GM18526 (cell line): ENCODE results near the gene STK32A.

Source experiments
- POLR2A ChIP-seq: IDR thresholded peaks from 3 replicates; pipeline ENCODE4 v1.6.1; 2011; ENCODE audit not compliant: insufficient read length; ENCODE audit errors: extremely low read depth

STK32A gene

DNA sequence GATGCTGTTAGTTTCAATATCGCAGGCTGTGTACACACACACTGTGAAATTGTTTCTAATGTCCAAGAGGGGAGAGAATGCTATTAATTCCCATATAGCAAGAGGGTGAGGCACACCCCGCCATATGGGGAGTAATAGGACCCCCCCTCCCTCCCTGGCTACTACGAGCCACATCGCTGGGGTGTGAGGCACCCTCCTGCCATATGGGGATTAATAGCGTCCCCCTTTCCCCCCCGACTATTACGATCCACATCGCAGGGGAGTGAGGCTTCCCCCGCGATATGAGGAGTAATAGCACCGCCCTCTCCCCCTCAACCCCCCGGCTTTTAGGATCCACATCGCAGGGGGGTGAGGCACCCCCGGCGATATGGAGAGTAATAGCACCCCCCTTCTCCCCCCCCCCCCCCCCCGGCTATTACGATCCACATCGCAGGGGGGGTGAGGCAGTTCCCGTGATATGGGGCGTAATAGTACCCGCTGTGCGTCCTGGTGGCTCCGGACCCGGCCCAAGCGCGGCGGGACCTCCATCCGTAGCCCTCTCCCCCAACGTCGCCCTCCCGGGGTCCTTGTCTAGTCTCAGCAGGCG lies 494 bp upstream of the STK32A start:
- no peak for TF ChIP-seq POLR2A

- TF ChIP-seq POLR2A = no peak
These were observed 5.6 kb downstream of the STK32A start for GRCh38 chr5:147240266-147240985.

- no peak for TF ChIP-seq POLR2A
These were observed 10.7 kb downstream of the STK32A start for GRCh38 chr5:147245381-147246165.

- TF ChIP-seq POLR2A = no peak
These were observed 13.7 kb downstream of the STK32A start for GRCh38 chr5:147248561-147248960.

DNA sequence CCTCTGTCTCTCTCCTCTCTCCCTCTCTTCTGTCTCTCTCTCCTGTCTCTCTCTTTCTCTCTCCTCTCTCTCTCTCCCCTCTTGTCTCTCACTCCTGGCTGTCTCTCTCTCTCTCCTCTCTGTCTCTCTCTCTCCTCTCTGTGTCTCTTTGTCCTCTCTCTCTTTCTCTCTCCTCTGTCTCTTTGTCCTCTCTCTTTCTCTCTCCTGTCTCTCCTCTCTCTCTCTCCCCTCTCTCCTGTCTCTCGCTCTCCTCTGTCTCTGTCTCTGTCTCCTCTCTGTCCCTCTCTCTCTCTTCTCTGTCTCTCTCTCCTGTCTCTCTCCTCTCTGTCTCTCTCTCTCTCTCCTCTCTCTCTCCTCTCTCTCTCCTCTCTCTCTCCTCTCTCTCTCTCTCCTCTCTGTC lies 25.0 kb downstream of the STK32A start:
- no peak for TF ChIP-seq POLR2A

DNA sequence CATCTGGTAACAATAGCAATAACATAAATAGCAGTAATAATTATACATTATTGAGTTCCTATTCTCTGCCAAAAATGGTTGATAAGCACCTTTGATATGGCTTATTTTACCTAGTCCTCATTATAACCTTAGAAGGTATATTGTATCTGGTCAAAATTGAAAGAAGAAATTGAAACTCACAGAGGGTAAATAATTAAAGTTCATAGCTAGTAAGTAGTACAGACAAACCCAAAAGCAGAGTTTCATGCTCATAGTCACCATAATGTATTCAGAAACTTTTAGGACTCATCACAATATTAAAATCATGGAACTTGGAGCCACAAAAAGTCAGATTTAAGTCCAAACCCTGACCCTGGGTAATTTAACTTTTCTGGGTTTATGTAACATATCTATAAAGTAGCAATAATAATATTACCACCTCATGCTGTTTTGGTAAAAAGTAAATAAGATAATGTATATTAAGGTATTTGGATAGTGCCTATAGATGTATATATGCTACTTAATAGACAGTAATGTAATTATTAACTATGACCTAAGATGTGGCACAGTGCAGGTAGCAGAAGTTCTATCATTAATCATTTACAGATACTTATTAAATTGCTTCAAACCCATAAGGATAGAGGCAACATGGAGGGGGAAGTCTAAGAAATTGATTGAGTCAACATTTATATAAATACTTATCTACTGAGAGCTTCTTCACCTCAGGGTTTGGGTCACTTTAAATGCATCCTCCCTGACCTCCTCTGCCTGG lies 32.4 kb downstream of the STK32A start:
- TF ChIP-seq POLR2A = no peak

DNA sequence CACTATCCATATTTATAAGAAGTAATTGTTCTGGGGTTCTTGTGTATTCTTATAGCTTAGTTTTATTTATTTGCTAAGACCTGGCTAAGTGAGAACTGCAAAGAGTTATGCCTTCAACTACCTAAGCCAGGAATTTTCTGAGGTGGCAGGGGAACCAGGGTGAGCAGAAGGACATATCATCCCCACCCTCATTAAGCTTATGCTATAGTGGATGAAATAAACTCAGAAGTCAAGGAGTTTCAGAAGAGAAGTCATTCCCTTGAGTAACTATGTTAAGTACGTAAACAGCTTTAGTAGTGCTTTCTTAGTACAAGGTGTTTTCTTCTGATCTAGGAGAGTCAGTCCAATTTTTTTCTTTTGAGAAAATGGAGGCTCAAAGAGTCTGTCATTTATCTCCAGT lies 41.7 kb downstream of the STK32A start:
- no peak for TF ChIP-seq POLR2A

DNA sequence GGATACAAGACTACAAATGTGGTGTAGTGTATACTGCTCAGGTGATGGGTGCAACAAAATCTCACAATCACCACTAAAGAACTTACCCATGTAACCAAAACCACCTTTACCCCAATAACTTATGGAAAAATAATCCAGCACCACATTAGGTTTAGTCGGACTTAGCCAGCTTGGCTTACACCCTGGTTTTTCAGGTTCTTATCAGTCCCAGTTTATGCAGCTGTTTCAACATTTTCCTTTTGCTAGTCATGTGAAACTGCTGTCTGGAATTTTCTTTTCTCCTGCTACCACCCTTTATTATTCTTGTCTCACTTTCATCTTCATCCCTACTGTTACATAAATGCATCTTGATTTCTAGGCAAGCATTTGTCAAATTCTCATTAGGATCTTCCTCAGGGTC lies 51.5 kb downstream of the STK32A start:
- TF ChIP-seq POLR2A = no peak

- TF ChIP-seq POLR2A = no peak
These were observed 52.3 kb downstream of the STK32A start for GRCh38 chr5:147287110-147287509.

DNA sequence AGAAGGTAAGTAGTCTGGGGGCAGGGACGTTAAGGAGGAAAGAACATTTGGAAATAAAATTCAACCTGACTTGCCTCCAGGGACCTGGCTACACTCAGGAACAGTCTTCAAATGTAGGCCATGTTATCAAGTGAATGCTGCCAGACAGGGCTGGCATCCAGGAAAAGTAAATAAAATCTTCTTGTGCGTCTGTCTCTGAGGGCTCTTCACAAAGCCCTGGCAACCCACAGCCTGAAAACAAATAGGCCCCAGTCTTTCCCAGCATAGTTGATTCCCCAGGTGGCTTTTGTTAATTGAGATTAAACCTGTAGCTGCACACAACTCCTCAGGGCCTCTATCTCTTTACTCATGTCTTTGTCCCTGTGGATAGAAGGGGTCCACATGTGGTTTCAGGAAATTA lies 55.4 kb downstream of the STK32A start:
- TF ChIP-seq POLR2A = no peak

DNA sequence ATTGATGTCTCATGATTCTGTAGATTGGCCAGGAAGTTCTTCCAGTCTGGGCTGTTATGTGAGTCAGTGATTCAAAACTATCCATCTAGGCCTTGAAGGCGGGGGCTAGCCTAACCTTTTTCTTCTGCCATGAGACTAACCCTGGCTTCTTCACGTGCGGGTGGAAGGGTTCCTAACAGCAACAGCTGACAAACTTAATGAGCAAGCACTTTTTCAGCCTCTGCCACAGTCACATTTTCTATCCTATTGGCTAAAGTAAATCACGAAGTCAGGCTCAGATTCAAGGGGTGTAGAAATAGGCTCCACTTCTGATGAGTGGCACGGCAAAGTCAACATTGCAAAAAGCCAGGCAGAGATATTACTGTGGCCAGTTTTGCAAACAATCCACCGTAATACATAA lies 68.4 kb downstream of the STK32A start:
- TF ChIP-seq POLR2A = no peak

- no peak for TF ChIP-seq POLR2A
These were observed 69.2 kb downstream of the STK32A start for GRCh38 chr5:147303976-147304375.

DNA sequence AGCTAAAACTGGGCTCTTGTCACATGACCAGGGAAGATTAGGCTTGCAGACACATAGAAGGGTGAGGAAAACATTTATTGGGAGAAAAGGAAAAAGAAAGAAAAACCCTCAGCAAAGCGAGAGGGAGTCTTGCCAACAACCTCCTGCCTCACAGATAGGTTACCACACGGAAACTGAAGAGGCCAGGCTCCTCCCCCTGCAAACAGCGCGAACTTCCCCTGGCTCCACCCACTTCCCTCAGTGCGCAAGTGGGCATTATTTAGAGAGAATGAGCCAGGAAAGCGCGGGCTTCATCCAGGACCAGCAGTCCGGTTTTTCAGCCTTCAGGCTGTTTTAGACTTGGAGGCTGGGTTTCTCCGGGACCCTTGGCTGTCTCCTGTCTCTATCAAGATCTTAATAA lies 70.3 kb downstream of the STK32A start:
- TF ChIP-seq POLR2A = no peak

GRCh38 chr5:147306351-147306750 lies 71.5 kb downstream of the STK32A start:
- no peak for TF ChIP-seq POLR2A

DNA sequence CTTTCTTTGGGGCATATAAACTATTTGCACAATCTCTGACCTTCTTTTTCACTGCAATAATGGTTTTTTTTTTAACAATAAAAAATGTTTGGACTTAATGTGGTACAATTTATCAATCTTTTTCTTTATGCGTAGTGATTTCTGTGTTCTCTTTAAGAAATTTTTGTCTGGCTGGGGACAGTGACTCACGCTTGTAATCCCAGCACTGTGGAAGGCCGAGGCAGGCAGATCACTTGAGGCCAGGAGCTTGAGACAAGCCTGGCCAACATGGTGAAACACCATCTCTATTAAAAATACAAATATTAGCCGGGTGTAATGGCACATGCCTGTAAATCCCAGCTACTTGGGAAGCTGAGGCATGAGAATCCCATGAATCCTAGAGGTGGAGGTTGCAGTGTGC lies 72.3 kb downstream of the STK32A start:
- TF ChIP-seq POLR2A = no peak

DNA sequence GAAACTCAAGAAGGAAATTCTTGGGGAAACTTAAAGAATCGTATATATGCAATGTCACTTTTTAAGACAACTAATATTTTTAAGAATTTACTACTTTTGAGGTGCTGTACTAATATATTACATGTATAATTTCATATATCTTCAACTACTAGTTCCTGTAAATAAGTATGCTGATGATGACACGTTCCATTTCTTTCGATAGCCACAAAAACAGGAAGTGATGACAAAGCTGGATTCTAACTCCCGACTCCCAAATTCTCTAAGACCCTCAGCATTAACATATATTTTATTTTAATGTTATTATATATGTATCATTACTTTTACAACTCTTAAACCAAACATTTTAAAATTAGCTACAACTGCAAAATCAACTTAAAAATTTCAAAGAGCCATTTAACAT lies 74.8 kb downstream of the STK32A start:
- TF ChIP-seq POLR2A = no peak
